GM18502 (cell line): ENCODE data around the gene SNW1.
"Not testable (repeated sequence)": the region's sequence is repeated elsewhere in the genome, so short reads cannot be mapped to it uniquely, and the experiment has no call there.

Source experiments
- ATAC-seq: cut with Tn5 transposase; IDR thresholded peaks from one replicate; pipeline ENCODE4 v1.9.1; 2021; ENCODE audit warnings: mild to moderate bottlenecking; ENCODE audit not compliant: unreplicated experiment, poor library complexity

The SNW1 gene

DNA sequence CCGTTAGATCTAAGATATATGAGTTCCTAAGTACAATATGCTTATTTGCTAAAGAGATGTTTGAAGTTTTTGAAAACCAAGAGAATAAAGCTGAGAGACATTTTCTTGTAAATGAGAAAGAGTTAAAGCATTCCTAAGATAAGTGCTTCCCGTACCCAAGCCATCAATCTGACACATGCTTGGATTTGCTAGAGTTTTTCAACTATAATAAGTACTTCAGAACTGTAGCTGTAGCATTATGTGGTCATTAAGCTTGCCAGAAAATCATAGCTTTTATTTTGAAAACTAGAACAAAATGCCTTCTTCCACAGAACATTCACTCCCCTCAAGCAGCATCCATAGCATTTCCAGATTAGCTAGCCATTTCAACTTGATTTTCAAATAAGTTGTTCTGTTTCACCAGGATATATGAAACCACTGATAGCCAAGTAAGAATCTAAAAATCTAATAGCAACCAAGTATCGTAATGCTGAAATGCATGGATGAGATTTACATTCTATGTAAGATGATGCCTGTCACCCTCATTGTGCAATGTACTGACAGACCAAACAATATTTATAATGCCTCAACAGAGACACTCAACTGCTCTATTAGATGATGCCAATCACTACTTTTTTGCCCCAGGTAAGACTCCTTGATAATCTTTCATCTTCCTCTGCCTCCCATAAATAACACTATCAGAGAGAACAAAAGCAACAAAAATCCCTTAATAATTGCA lies 8.0 kb downstream of the SNW1 start:
- ATAC-seq, result no peak

GRCh38 chr14:77752266-77752665 lies 8.7 kb downstream of the SNW1 start:
- ATAC-seq, result no peak

GRCh38 chr14:77747425-77747824 lies 13.5 kb downstream of the SNW1 start:
- not testable (repeated sequence) for ATAC-seq

DNA sequence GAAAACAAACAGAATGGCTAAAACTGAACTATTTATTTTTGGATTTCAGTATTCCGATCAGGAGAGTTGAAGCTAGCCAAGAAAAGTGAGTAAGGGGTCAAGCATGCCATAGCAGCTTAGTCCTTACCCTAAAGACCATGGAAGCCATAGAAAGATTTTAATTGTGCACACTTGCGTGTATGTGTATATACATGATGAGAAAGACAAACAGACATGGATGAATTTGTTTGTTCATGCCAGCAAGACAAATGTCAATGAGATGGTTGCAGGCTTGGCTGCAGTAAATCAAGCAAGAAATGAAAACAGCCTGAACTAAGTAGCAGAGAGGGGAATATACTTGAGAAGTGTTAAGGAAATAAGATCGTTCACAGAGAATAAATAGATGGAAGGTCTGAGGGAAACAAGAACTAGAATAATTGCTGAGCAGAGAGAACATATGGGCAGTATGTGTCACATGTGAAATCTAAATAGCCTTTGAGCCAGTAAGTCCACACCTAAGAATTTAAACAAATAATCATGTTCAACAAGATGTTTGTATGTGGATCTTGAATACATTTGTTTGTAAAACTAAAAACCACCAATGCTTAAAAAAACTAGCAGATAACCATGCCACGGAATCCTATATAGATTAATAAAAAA lies 14.8 kb downstream of the SNW1 start:
- ATAC-seq, result no peak

DNA sequence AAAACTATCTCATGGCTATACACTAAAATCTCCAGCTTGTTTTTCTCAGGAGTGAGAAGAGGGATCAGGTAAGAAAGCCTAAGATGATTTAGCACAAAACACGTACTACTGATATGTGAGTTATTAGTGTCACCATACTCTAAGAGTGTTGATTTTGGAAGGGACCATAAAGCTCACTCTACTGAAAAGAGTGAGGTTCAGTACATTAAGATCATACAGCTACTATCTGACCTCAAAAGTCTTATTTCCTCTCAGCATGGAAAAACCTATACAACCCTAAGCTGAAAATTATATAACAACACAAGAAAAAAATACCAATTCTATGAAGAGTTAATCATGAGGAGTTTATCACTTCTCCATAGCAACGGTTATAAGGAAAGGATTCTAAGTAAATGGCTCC lies 19.5 kb downstream of the SNW1 start:
- ATAC-seq, result no peak

GRCh38 chr14:77738559-77739250 lies 22.3 kb downstream of the SNW1 start:
- ATAC-seq, result peak; percentile 58

DNA sequence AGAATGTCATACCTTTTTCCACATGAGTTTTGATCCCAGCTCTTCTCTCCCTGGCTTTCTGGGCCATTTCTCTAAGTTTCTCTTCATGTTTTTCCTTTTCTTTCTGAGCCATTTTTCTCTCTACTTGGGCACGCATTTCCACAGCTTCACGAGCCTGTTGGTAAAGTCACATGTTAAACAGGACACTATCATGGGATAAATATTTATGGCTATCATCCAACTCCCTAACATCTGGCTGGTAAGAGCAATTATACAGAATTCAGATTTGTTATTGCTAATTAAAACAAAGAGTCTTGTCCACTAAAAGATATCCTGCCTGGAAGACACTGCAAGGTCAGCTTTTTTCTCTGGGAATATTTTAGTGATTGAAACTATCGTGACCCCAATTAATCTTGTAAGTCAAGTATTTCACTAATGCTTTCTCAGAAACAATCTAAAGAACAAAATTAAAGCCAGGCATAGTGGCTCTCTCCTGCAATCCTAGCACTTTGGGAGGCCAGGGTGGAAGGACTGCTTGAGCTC lies 29.9 kb downstream of the SNW1 start:
- no peak for ATAC-seq

DNA sequence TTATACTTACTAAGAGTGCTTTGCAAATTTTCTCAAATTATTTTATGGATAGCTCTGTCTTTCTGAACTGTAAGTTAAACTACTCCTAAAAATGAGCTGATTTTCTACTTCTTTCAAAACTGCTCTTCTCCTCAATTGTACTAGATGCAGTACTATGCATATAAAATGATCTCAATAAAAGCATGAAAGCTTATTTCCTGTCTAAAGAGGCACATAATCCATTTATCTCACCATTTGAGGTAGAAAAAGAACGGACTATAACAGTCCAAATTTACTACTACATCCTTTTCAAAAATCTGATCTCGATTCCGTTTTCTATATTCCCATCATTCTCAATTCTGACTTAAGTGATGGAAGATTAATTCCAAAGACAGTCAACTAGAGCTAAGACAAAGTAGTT lies 38.7 kb downstream of the SNW1 start:
- no peak for ATAC-seq

GRCh38 chr14:77721437-77721836 lies 39.5 kb downstream of the SNW1 start:
- no peak for ATAC-seq

- ATAC-seq, result no peak
Measured at GRCh38 chr14:77717608-77718305, 43.2 kb downstream of the SNW1 start.

DNA sequence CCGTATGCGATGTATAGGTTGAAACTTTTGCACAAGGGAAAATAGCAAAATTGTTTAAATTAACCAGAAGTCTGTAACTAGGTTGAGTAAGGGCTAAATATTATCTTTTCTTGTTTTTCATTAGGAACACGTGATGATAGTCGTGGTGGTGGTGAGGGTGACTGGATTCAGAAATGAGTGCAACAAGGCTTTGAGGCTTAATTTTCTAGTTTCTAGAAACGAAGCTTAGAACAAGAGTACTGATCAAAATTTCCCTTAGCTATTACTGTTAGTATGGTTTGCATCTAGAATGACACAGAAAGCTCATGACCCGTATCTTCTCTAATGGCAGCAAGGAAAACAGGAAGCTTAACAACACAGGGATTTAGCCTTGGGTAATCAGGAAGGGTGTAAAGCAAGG lies 46.0 kb downstream of the SNW1 start:
- ATAC-seq, result no peak

DNA sequence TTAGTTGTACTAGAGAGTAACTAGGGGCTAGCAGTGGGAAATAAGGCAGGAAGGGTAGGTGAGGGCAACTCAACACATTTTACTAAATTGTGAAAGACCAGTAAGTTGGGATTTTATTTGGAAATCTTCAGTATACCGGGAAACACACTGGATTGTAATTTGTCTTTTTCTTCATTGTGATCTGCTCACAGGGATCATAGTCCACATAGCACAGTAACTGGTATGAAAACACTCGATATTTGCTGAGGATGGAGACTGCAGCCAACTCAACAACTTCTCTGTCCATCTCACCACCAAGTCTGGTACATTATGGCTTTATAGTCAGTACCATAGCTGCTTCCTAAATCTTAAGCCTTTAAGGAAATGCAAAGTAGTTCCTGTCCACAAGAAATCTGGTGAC lies 50.6 kb downstream of the SNW1 start:
- ATAC-seq, result no peak

DNA sequence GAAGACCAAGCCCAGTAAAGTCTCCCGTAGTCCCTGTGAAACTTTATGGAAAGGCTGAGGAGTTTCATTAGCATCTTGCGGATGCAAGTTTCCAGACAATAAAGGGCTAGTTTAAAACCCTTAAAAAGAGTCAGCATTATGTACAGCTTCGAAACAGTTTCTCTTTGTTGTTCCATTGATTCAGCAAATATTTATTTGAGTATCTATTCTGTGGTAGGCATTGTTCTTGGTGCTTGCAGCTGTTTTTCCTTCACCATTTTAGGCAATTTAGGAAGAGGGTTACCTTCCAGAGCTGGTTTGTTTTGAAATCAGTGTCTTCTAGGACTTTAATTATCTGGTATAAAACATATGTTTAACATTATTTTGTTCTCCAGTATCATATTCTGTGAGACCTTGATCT lies 51.5 kb downstream of the SNW1 start:
- ATAC-seq, result no peak

DNA sequence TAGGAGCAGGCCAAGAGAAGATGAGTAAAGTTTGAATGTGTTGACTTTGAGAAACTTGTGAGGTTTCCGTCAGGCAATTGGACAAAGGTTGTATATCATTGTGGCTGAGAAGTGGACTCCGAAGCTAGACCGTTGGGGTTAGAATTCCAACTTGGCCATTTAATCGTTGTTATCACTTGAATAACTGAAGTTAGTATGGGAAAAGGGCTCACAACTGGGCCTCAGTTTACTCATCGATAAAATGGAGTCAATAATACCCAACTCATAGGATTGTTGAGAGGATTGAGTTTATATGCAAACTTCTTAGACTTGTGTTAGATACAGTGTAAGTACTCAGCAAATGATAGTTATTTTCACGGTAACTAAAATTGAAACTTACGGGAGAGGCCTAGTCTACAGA lies 52.2 kb downstream of the SNW1 start:
- no peak for ATAC-seq

DNA sequence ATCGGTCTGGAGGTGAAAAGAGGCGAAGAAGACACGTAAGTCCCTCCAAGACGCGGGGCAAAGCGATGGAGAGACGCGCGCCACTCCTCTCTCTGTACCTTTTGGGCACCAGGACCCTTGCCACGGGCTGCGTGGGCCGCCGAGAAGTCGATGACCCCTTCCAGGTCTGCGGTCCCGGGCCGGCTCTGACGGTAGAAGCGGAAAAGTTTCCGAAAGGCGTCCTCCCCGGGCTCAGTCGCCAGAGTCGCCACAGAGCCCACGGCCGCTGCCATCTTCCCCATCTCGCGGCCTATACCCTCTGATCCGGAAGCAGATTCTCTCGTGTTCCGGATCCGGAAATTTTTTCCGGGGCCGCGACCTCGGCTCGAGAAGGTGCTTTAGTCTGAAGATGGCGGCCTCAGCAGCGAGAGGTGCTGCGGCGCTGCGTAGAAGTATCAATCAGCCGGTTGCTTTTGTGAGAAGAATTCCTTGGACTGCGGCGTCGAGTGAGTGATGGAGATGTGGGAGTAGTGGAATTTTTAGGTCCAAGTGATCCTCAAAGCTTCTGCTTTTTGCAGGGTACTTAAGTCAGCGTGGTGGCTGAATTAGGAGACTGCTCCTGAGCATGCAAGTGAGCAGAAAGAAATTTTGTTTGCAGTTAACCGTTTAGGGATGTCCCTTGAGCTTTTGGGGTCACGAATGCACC lies 53.1 kb downstream of the SNW1 start, which contains the start of the genes ALKBH1 and SLIRP:
TSS of gene ALKBH1 (minus strand) at position 300 of the 685 bp plus-strand sequence. CDS start at position 281, 19 bp downstream.
TSS of gene SLIRP (plus strand) at position 380 of the 685 bp plus-strand sequence. CDS start at position 389, 9 bp downstream.
- ATAC-seq, result peak; percentile 98

DNA sequence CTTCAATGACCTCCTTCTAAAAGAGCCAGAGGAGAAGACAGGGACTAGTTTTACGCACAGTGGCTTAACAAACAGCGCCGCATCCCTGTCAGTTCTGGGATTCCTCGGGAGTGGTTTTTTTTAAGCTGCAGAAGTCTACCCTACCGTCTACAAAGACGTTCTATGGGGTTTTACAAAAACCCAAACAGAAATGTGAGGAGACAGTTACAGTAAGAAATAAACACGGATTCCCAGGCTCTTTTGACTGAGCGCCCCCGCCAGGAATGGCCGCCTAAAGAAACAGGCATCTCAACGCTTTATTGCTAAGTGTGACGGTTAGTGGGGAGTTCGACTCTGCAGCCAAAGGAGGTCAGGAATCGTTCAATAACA lies 53.6 kb downstream of the SNW1 start:
- peak; percentile 31 for ATAC-seq

DNA sequence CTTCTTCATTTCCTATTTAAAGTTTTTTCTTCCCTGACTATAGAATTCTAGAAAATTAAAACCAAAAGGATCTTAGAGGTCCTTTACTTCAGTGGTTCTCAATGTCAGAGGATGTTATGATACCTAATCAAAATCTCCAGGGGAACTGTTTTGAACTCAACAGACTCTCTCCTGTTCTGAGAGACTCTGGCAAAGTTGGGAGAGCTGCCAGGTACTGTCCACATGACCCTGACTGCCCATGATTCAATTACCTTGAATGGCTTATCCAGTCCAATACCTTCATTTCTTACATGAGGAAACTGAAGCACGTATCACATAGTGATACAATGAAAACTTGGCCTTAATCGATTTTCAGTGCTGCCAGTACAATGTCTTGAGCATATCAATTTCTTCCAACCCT lies 69.7 kb downstream of the SNW1 start:
- no peak for ATAC-seq

DNA sequence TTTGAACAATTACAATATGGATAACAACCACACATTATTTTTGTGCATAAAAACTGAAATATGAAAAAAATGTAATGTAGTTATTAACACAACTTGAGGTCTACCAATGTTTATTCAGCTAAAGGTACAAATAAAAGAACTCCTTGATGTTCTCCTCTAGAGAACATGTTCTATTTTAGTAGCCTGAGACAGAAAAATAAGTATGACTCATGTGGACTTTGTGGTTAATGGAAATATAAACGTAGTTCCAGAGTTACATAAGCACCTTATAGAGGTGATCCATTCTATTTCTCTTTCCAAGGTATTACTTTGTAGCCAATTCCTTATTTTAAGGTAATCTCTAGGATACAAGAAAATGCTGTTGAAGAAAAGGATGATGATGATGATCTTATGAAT lies 78.8 kb downstream of the SNW1 start:
- no peak for ATAC-seq

DNA sequence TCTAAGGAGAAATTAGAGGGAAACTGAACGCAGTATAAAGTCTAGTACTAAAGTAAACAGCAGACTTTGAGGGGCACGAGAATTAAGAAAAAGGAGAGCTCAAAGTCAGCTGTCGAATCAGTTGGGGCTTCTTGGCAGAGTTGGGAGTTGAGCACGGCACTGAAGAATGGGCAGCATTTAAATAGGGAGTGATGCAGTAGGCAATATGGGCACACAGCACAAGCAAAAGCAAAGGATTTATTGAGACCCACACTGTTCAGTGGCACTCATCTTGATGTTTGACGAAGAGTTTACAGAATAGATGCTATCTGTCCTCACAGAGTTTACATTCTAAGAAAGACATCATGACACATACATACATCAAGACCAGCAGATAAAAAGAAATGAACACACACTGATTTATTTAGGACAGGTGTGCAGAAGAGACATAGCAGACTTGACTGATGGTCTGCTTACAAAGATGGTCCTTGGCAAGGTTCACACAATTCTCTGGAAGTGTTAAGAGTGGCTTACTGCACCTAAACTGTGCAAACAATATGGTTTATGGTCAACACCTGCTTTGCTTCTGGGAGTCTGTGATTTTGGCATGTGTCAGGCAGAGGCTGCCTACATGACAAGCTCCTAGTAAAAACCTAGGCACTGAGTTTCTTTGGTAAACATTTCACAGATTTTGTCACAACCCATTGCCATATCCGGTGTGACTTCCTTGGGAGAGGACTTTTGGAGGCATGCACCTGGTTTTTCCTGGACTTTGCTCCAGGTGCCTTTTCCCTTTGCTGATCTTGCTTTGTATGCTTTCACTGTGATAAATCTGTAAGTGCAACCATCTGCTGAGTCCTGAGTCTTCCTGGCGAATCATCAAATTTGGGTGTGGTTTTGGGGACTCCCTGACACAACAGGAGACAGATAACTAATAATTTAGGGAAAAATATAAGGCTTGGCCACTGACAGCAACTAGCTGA lies 79.5 kb downstream of the SNW1 start:
- no peak for ATAC-seq
